SK-N-MC (cell line): ENCODE results near the gene LTB4R.
A peak's percentile ranks its signal among the peaks of the same experiment; 100 is the strongest.
"Not testable (repeated sequence)": the region's sequence is repeated elsewhere in the genome, so short reads cannot be mapped to it uniquely, and the experiment has no call there.

Experiments used
- DNase-seq: peaks from one replicate; pipeline ENCODE4 v3.0.0-alpha.2; 2011; ENCODE audit warnings: low read depth, low spot score
- H3K27ac ChIP-seq: fragments of 200-600 bp; sonication (generic); 2 replicates; pipeline ENCODE4 v1.5.1; 2016; ENCODE audit warnings: mixed run types
- H3K36me3 ChIP-seq: fragments of 200-600 bp; sonication (generic); 2 replicates; pipeline ENCODE4 v1.6.1; 2017; ENCODE audit warnings: antibody characterized with exemption, low read length, mixed read lengths; ENCODE audit not compliant: insufficient read depth
- H3K4me3 ChIP-seq: fragments of 200-600 bp; sonication (generic); 2 replicates; pipeline ENCODE4 v1.5.1; 2016
- H3K9ac ChIP-seq: fragments of 200-600 bp; sonication (generic); 2 replicates; pipeline ENCODE4 v1.8.0; 2017; ENCODE audit warnings: mixed run types, mixed read lengths; ENCODE audit not compliant: insufficient read length
- H3K9me3 ChIP-seq: fragments of 200-600 bp; sonication (generic); 2 replicates; pipeline ENCODE4 v1.6.1; 2017; ENCODE audit warnings: low read depth, mild to moderate bottlenecking, antibody characterized with exemption, low read length, moderate library complexity, mixed read lengths
- EZH2 ChIP-seq: fragments of 200-600 bp; sonication (generic); IDR thresholded peaks from one replicate; pipeline ENCODE4 v1.6.1; 2017; ENCODE audit warnings: antibody characterized with exemption
- FOXP2 ChIP-seq: optimal IDR thresholded peaks from 2 replicates; pipeline ENCODE3; 2011; ENCODE audit warnings: mild to moderate bottlenecking, moderate library complexity; ENCODE audit not compliant: insufficient read depth; ENCODE audit errors: extremely low read length, control extremely low read depth
- POLR2AphosphoS5 ChIP-seq: IDR thresholded peaks from 2 replicates; pipeline ENCODE4 v1.6.1; 2012; ENCODE audit warnings: mild to moderate bottlenecking, low read depth, low read length, borderline replicate concordance

Gene LTB4R

GRCh38 chr14:24351517-24351916 lies 40.2 kb downstream of the LTB4R start:
- no peak for TF ChIP-seq EZH2
- no peak for TF ChIP-seq POLR2AphosphoS5
- no peak for TF ChIP-seq FOXP2
- no peak overlapping the region for H3K27ac ChIP-seq

GRCh38 chr14:24353559-24354481 lies 42.5 kb downstream of the LTB4R start:
- peak; percentile 30 for DNase-seq
- Histone ChIP-seq H3K9ac (peak overlapping the region; percentile 55), H3K27ac (peak overlapping the region; percentile 84), H3K4me3 (no peak overlapping the region), H3K9me3 (no peaks in the 10 kb centered on the region), H3K36me3 (no peaks in the 10 kb centered on the region)
- no peak for TF ChIP-seq FOXP2
- no peak for TF ChIP-seq EZH2
- TF ChIP-seq POLR2AphosphoS5 = no peak

More at GRCh38 chr14:24351517-24351916, 40.2 kb downstream of the LTB4R start:
- no peak overlapping the region for H3K9ac ChIP-seq
- H3K36me3 ChIP-seq = no peaks in the 10 kb centered on the region
- no peaks in the 10 kb centered on the region for H3K9me3 ChIP-seq
- no peak overlapping the region for H3K4me3 ChIP-seq
- no peak for DNase-seq

- H3K9me3 ChIP-seq, H3K36me3 ChIP-seq, H3K4me3 ChIP-seq, DNase-seq: not testable (repeated sequence)
- Histone ChIP-seq H3K9ac (peak overlapping the region; percentile 55), H3K27ac (peak overlapping the region; percentile 84)
These were observed 43.2 kb downstream of the LTB4R start for GRCh38 chr14:24354482-24354825.

- Histone ChIP-seq H3K9me3 (no peaks in the 10 kb centered on the region), H3K27ac (no peak overlapping the region), H3K36me3 (no peaks in the 10 kb centered on the region), H3K4me3 (no peak overlapping the region), H3K9ac (no peak overlapping the region)
- TF ChIP-seq POLR2AphosphoS5 (no peak), EZH2 (no peak), FOXP2 (no peak)
- DNase-seq = no peak
These were observed 43.7 kb downstream of the LTB4R start for GRCh38 chr14:24355009-24355408.

GRCh38 chr14:24356208-24356607 lies 44.9 kb downstream of the LTB4R start:
- H3K4me3 ChIP-seq = no peak overlapping the region
- no peak overlapping the region for H3K27ac ChIP-seq
- TF ChIP-seq POLR2AphosphoS5 (no peak), EZH2 (no peak)
- H3K9me3 ChIP-seq = no peaks in the 10 kb centered on the region
- no peak overlapping the region for H3K9ac ChIP-seq
- H3K36me3 ChIP-seq = no peaks in the 10 kb centered on the region
- no peak for DNase-seq

GRCh38 chr14:24360281-24360680 lies 49.0 kb downstream of the LTB4R start:
- TF ChIP-seq EZH2 (no peak), POLR2AphosphoS5 (no peak), FOXP2 (no peak)
- Histone ChIP-seq H3K4me3 (no peak overlapping the region), H3K9ac (no peak overlapping the region), H3K27ac (no peak overlapping the region), H3K36me3 (no peaks in the 10 kb centered on the region), H3K9me3 (no peaks in the 10 kb centered on the region)
- DNase-seq = no peak

- H3K4me3 ChIP-seq = no peak overlapping the region
- TF ChIP-seq FOXP2 = no peak
- DNase-seq = no peak
- no peak overlapping the region for H3K9ac ChIP-seq
- no peaks in the 10 kb centered on the region for H3K9me3 ChIP-seq
- H3K36me3 ChIP-seq = no peaks in the 10 kb centered on the region
- H3K27ac ChIP-seq = no peak overlapping the region
These were observed 50.0 kb downstream of the LTB4R start for GRCh38 chr14:24361326-24361725.

- DNase-seq = no peak
- no peak overlapping the region for H3K9ac ChIP-seq
These were observed 51.1 kb downstream of the LTB4R start for GRCh38 chr14:24362241-24362960.

More at GRCh38 chr14:24362241-24362960, 51.1 kb downstream of the LTB4R start:
- Histone ChIP-seq H3K27ac (no peak overlapping the region; the same call in 1 of the 2 replicates), H3K4me3 (no peak overlapping the region), H3K9me3 (no peaks in the 10 kb centered on the region), H3K36me3 (no peaks in the 10 kb centered on the region)
- TF ChIP-seq POLR2AphosphoS5 = no peak
- no peak for TF ChIP-seq FOXP2
- no peak for TF ChIP-seq EZH2
